Astrocyte (in vitro differentiated cells and primary cell): ENCODE results near the gene PLD5. TPM values are rescaled to one million over a fixed set of nuclear protein-coding genes. Genes with fewer than 3 reads are reported as not detected.

Experiments
- DNase-seq: peaks from one replicate; pipeline ENCODE4 v3.0.0-alpha.2; 2010; ENCODE audit warnings: low read depth
- FAIRE-seq: peaks from 2 replicates; lab custom pipeline; 2011; peaks lifted over from hg19 to GRCh38; lab: Jason Lieb, UNC
- H2AFZ ChIP-seq: 2 replicates; pipeline ENCODE4 v1.6.0; 2012; ENCODE audit warnings: low read depth, low read length, inconsistent platforms
- H3K27ac ChIP-seq: 2 replicates; pipeline ENCODE4 v1.5.1; 2011; ENCODE audit warnings: low read depth, low read length, inconsistent platforms
- H3K27me3 ChIP-seq: 2 replicates; pipeline ENCODE4 v1.6.0; 2011; ENCODE audit warnings: low read length, inconsistent platforms; ENCODE audit not compliant: insufficient read depth
- H3K36me3 ChIP-seq: 2 replicates; pipeline ENCODE4 v1.5.1; 2011; ENCODE audit warnings: low read length, inconsistent platforms; ENCODE audit not compliant: insufficient read depth
- H3K4me1 ChIP-seq: 2 replicates; pipeline ENCODE4 v1.5.1; 2011; ENCODE audit warnings: low read length, inconsistent platforms; ENCODE audit not compliant: insufficient read depth
- H3K4me2 ChIP-seq: 2 replicates; pipeline ENCODE4 v1.6.0; 2012; ENCODE audit warnings: low read length, inconsistent platforms
- H3K4me3 ChIP-seq: 2 replicates; pipeline ENCODE4 v1.5.1; 2011; ENCODE audit warnings: low read depth, mild to moderate bottlenecking, low read length, inconsistent platforms; ENCODE audit not compliant: insufficient read depth
- H3K79me2 ChIP-seq: 2 replicates; pipeline ENCODE4 v1.6.0; 2012; ENCODE audit warnings: mild to moderate bottlenecking, low read length, inconsistent platforms; ENCODE audit not compliant: insufficient read depth
- H3K9ac ChIP-seq: 2 replicates; pipeline ENCODE4 v1.6.0; 2012; ENCODE audit warnings: mild to moderate bottlenecking, low read length, inconsistent platforms
- H3K9me3 ChIP-seq: 2 replicates; pipeline ENCODE4 v1.5.1; 2012; ENCODE audit warnings: low read depth, mild to moderate bottlenecking, low read length, inconsistent platforms; ENCODE audit not compliant: insufficient read depth
- H4K20me1 ChIP-seq: 2 replicates; pipeline ENCODE4 v1.6.0; 2012; ENCODE audit warnings: low read length, inconsistent platforms; ENCODE audit not compliant: insufficient read depth
- H3K27ac Mint-ChIP-seq: one replicate; pipeline ENCODE4 v1.8.0; 2021; ENCODE audit warnings: mild to moderate bottlenecking, mixed read lengths; ENCODE audit not compliant: unreplicated experiment
- H3K27me3 Mint-ChIP-seq: one replicate; pipeline ENCODE4 v1.8.0; 2021; ENCODE audit warnings: low read depth, mixed read lengths; ENCODE audit not compliant: unreplicated experiment
- H3K36me3 Mint-ChIP-seq: one replicate; pipeline ENCODE4 v1.8.0; 2021; ENCODE audit warnings: low read depth, mixed read lengths; ENCODE audit not compliant: unreplicated experiment
- H3K4me1 Mint-ChIP-seq: one replicate; pipeline ENCODE4 v1.8.0; 2021; ENCODE audit warnings: low read depth, mixed read lengths; ENCODE audit not compliant: unreplicated experiment
- H3K4me3 Mint-ChIP-seq: one replicate; pipeline ENCODE4 v1.8.0; 2021; ENCODE audit warnings: mild to moderate bottlenecking, moderate library complexity, mixed read lengths; ENCODE audit not compliant: unreplicated experiment
- H3K9me3 Mint-ChIP-seq: one replicate; pipeline ENCODE4 v1.8.0; 2021; ENCODE audit warnings: mild to moderate bottlenecking, mixed read lengths; ENCODE audit not compliant: unreplicated experiment
- EZH2 ChIP-seq: IDR thresholded peaks from 2 replicates; pipeline ENCODE4 v1.6.1; 2012; ENCODE audit warnings: mild to moderate bottlenecking, low read length, inconsistent platforms; ENCODE audit not compliant: insufficient read depth
- total RNA-seq: library from RNA; stranded (reverse); gene quantifications from 2 replicates; pipeline ENCODE4 v1.2.1, GENCODE V29; 2021
- TF ChIP-seq, protein P1 (sequence below): IDR thresholded peaks from 2 replicates; pipeline ENCODE4 v1.5.1; 2011; ENCODE audit warnings: low read depth, mild to moderate bottlenecking, inconsistent platforms, low read length, moderate library complexity; ENCODE audit not compliant: insufficient read depth

PLD5 gene
- total RNA-seq, 1 donor from 2014 or later: 4.9 TPM

DNA sequence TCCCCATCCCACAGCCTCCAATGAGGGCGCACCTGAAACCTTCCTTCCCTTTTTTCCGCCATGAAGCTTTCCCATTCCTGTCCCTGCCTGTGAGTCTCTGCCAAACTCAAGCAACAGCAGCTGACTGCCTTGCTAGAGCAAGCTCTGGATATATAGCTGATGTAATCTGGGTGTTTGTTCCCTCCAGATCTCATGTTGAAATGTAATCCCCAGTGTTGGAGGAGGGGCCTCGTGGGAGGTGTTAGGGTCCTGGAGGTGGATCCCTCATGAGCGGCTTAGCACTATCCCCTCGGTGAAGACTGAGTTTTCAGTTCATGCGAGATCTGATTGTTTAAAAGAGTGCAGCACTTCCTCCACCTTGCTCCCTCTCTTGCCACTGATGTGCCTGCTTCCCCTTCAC, 321.2 kb downstream of the PLD5 start:
- no peak overlapping the region for H3K27ac Mint-ChIP-seq
- H3K27ac ChIP-seq: no peak overlapping the region
- TF ChIP-seq, protein P1, sequence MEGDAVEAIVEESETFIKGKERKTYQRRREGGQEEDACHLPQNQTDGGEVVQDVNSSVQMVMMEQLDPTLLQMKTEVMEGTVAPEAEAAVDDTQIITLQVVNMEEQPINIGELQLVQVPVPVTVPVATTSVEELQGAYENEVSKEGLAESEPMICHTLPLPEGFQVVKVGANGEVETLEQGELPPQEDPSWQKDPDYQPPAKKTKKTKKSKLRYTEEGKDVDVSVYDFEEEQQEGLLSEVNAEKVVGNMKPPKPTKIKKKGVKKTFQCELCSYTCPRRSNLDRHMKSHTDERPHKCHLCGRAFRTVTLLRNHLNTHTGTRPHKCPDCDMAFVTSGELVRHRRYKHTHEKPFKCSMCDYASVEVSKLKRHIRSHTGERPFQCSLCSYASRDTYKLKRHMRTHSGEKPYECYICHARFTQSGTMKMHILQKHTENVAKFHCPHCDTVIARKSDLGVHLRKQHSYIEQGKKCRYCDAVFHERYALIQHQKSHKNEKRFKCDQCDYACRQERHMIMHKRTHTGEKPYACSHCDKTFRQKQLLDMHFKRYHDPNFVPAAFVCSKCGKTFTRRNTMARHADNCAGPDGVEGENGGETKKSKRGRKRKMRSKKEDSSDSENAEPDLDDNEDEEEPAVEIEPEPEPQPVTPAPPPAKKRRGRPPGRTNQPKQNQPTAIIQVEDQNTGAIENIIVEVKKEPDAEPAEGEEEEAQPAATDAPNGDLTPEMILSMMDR: no peak
- TF ChIP-seq EZH2: no peak
- no peaks in the 10 kb centered on the region for H4K20me1 ChIP-seq
- no peak overlapping the region for H2AFZ ChIP-seq
- no peaks in the 10 kb centered on the region for H3K79me2 ChIP-seq
- no peaks in the 10 kb centered on the region for H3K9me3 Mint-ChIP-seq
- no peaks in the 10 kb centered on the region for H3K4me1 Mint-ChIP-seq
- H3K36me3 Mint-ChIP-seq: no peaks in the 10 kb centered on the region
- no peaks in the 10 kb centered on the region for H3K36me3 ChIP-seq
- no peak overlapping the region for H3K4me3 ChIP-seq
- H3K4me1 ChIP-seq: no peaks in the 10 kb centered on the region
- no peaks in the 10 kb centered on the region for H3K27me3 Mint-ChIP-seq
- FAIRE-seq (no peak), DNase-seq (no peak)
- H3K9me3 ChIP-seq: no peaks in the 10 kb centered on the region
- H3K27me3 ChIP-seq: no peaks in the 10 kb centered on the region
- no peak overlapping the region for H3K9ac ChIP-seq
- H3K4me3 Mint-ChIP-seq: no peak overlapping the region
- H3K4me2 ChIP-seq: no peak overlapping the region

DNA sequence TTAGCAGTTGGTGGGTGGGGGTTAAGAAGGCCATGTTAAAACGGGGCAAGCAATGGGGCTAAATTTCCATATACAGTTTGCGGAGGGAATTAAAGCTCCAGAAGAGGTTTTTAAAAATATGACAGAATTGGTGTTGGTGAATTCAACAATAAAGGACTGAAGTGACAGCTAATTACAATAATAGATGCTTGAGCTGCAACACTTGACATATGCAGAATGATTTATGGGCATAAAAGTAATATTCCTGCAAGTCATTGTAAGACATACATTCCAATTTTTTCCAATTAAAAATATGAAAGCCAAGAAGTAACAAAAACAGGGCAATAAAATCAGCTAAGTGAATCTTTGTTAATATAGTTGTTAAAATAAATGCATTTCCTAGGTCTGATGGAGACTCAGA, 323.4 kb downstream of the PLD5 start:
- no peaks in the 10 kb centered on the region for H3K36me3 ChIP-seq
- H3K9ac ChIP-seq: no peak overlapping the region
- FAIRE-seq (no peak), DNase-seq (no peak)
- no peaks in the 10 kb centered on the region for H3K27me3 Mint-ChIP-seq
- no peaks in the 10 kb centered on the region for H4K20me1 ChIP-seq
- H2AFZ ChIP-seq: no peak overlapping the region
- H3K4me1 ChIP-seq: no peaks in the 10 kb centered on the region
- H3K9me3 ChIP-seq: no peaks in the 10 kb centered on the region
- no peaks in the 10 kb centered on the region for H3K79me2 ChIP-seq
- H3K4me1 Mint-ChIP-seq: peaks cover 2% of the 10 kb centered on the region
- H3K27ac ChIP-seq: no peak overlapping the region
- H3K4me3 ChIP-seq: no peak overlapping the region
- H3K36me3 Mint-ChIP-seq: no peaks in the 10 kb centered on the region
- H3K9me3 Mint-ChIP-seq: no peaks in the 10 kb centered on the region
- H3K4me2 ChIP-seq: no peak overlapping the region
- no peak for TF ChIP-seq EZH2
- TF ChIP-seq, protein P1: no peak
- H3K27me3 ChIP-seq: no peaks in the 10 kb centered on the region
- H3K27ac Mint-ChIP-seq: no peak overlapping the region
- H3K4me3 Mint-ChIP-seq: no peak overlapping the region

DNA sequence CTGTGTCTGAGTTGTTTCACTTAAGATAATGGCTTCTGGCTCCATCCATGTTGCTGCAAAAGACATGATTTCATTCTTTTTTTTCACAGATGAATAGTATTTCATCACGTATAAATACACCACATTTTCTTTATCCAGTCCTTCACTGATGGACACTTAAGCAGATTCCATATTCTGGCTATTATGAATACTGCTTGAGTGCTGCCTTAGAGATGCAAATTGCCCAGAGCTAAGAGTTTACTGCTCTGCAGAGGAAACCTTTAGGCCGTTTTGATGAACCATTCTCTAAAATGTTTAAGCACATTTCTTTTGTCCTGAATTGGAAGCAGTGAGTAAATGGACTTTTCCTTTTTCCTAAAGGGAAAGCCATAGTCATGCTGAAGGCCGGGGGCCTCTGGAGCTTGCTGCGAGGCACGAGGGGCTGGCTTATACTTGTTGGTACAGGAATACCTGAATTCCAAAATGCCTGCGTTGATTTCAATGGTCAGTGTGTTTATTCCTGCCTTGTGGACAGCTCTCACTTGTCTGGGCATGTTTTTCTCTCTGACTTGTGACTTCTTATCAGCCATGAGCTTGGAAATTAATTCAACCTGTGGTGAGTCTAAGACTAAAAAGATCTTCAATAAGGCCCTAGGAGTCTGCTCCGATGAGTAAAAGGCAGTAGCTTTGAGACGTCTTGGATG, 324.6 kb downstream of the PLD5 start:
- H3K27ac ChIP-seq: no peak overlapping the region
- H3K36me3 ChIP-seq: no peaks in the 10 kb centered on the region
- no peak overlapping the region for H3K27ac Mint-ChIP-seq
- H3K4me3 Mint-ChIP-seq: no peak overlapping the region
- no peaks in the 10 kb centered on the region for H3K27me3 ChIP-seq
- no peak overlapping the region for H2AFZ ChIP-seq
- no peak overlapping the region for H3K9ac ChIP-seq
- H3K4me2 ChIP-seq: no peak overlapping the region
- H3K79me2 ChIP-seq: no peaks in the 10 kb centered on the region
- TF ChIP-seq EZH2: no peak
- TF ChIP-seq, protein P1: no peak
- DNase-seq (no peak), FAIRE-seq (no peak)
- no peaks in the 10 kb centered on the region for H3K27me3 Mint-ChIP-seq
- H3K4me1 ChIP-seq: no peaks in the 10 kb centered on the region
- H3K9me3 Mint-ChIP-seq: no peaks in the 10 kb centered on the region
- peaks cover 5% of the 10 kb centered on the region for H3K4me1 Mint-ChIP-seq
- no peaks in the 10 kb centered on the region for H4K20me1 ChIP-seq
- H3K36me3 Mint-ChIP-seq: no peaks in the 10 kb centered on the region
- H3K4me3 ChIP-seq: no peak overlapping the region
- no peaks in the 10 kb centered on the region for H3K9me3 ChIP-seq
